Measurements from ENCODE around the gene FNIP1.

Gene FNIP1

GRCh38 chr5:131664929-131665328, 131.9 kb downstream of the FNIP1 start:
- no peaks in the 10 kb centered on the region for H3K27me3 ChIP-seq (ENCODE audit: control insufficient read depth in 1 of 2, insufficient read depth in 2 of 2, low read length in 2 of 2)
- no peaks in the 10 kb centered on the region for H3K4me1 ChIP-seq (ENCODE audit: control insufficient read depth, insufficient read depth, low read length)
- no peak overlapping the region for H3K4me3 ChIP-seq (ENCODE audit: low read length in 2 of 2)
- H3K27ac ChIP-seq (ENCODE audit: low read length) = no peak overlapping the region
- H3K9me3 ChIP-seq (ENCODE audit: control insufficient read depth in 2 of 2, low read length in 2 of 2) = no peaks in the 10 kb centered on the region
- no peak overlapping the region for H3K9ac ChIP-seq (ENCODE audit: low read length in 2 of 2)
- H3K36me3 ChIP-seq (ENCODE audit: control insufficient read depth in 2 of 2, insufficient read depth in 2 of 2, low read length in 2 of 2) = peaks cover 5 to 8% of the 10 kb centered on the region in 2 donors

GRCh38 chr5:131661933-131662332, 134.9 kb downstream of the FNIP1 start:
- Histone ChIP-seq H3K9ac (ENCODE audit: low read length in 2 of 2) (no peak overlapping the region), H3K4me1 (ENCODE audit: control insufficient read depth, insufficient read depth, low read length) (no peaks in the 10 kb centered on the region), H3K27ac (ENCODE audit: low read length) (no peak overlapping the region), H3K27me3 (ENCODE audit: control insufficient read depth in 1 of 2, insufficient read depth in 2 of 2, low read length in 2 of 2) (no peaks in the 10 kb centered on the region), H3K4me3 (ENCODE audit: low read length in 2 of 2) (no peak overlapping the region), H3K9me3 (ENCODE audit: control insufficient read depth in 2 of 2, low read length in 2 of 2) (no peaks in the 10 kb centered on the region), H3K36me3 (ENCODE audit: control insufficient read depth in 2 of 2, insufficient read depth in 2 of 2, low read length in 2 of 2) (peaks cover 14 to 17% of the 10 kb centered on the region in 2 donors)

- H3K9me3 ChIP-seq (ENCODE audit: control insufficient read depth in 2 of 2, low read length in 2 of 2) = no peaks in the 10 kb centered on the region
- H3K36me3 ChIP-seq (ENCODE audit: control insufficient read depth in 2 of 2, insufficient read depth in 2 of 2, low read length in 2 of 2) = peaks cover 14 to 17% of the 10 kb centered on the region in 2 donors
- no peaks in the 10 kb centered on the region for H3K4me1 ChIP-seq (ENCODE audit: control insufficient read depth, insufficient read depth, low read length)
- no peak overlapping the region for H3K27ac ChIP-seq (ENCODE audit: low read length)
- no peaks in the 10 kb centered on the region for H3K27me3 ChIP-seq (ENCODE audit: control insufficient read depth in 1 of 2, insufficient read depth in 2 of 2, low read length in 2 of 2)
- H3K4me3 ChIP-seq (ENCODE audit: low read length in 2 of 2) = no peak overlapping the region
- H3K9ac ChIP-seq (ENCODE audit: low read length in 2 of 2) = no peak overlapping the region
Observed at GRCh38 chr5:131659841-131660240, 137.0 kb downstream of the FNIP1 start.

- H3K27ac ChIP-seq (ENCODE audit: low read length) = no peak overlapping the region
- H3K9me3 ChIP-seq (ENCODE audit: control insufficient read depth in 2 of 2, low read length in 2 of 2) = no peaks in the 10 kb centered on the region
- no peak overlapping the region for H3K4me3 ChIP-seq (ENCODE audit: low read length in 2 of 2)
- H3K27me3 ChIP-seq (ENCODE audit: control insufficient read depth in 1 of 2, insufficient read depth in 2 of 2, low read length in 2 of 2) = no peaks in the 10 kb centered on the region
- no peaks in the 10 kb centered on the region for H3K4me1 ChIP-seq (ENCODE audit: control insufficient read depth, insufficient read depth, low read length)
- peaks cover 14 to 17% of the 10 kb centered on the region in 2 donors for H3K36me3 ChIP-seq (ENCODE audit: control insufficient read depth in 2 of 2, insufficient read depth in 2 of 2, low read length in 2 of 2)
- no peak overlapping the region for H3K9ac ChIP-seq (ENCODE audit: low read length in 2 of 2)
Observed at GRCh38 chr5:131659290-131659689, 137.5 kb downstream of the FNIP1 start.

GRCh38 chr5:131654776-131655175, 142.0 kb downstream of the FNIP1 start:
- Histone ChIP-seq H3K27ac (ENCODE audit: low read length) (no peak overlapping the region), H3K36me3 (ENCODE audit: control insufficient read depth in 2 of 2, insufficient read depth in 2 of 2, low read length in 2 of 2) (peaks cover 22 to 26% of the 10 kb centered on the region in 2 donors), H3K27me3 (ENCODE audit: control insufficient read depth in 1 of 2, insufficient read depth in 2 of 2, low read length in 2 of 2) (no peaks in the 10 kb centered on the region), H3K9ac (ENCODE audit: low read length in 2 of 2) (no peak overlapping the region), H3K9me3 (ENCODE audit: control insufficient read depth in 2 of 2, low read length in 2 of 2) (no peaks in the 10 kb centered on the region), H3K4me1 (ENCODE audit: control insufficient read depth, insufficient read depth, low read length) (no peaks in the 10 kb centered on the region), H3K4me3 (ENCODE audit: low read length in 2 of 2) (no peak overlapping the region)

GRCh38 chr5:131654309-131654708, 142.5 kb downstream of the FNIP1 start:
- Histone ChIP-seq H3K36me3 (ENCODE audit: control insufficient read depth in 2 of 2, insufficient read depth in 2 of 2, low read length in 2 of 2) (peaks cover 20 to 22% of the 10 kb centered on the region in 2 donors), H3K9ac (ENCODE audit: low read length in 2 of 2) (no peak overlapping the region), H3K4me3 (ENCODE audit: low read length in 2 of 2) (no peak overlapping the region), H3K27me3 (ENCODE audit: control insufficient read depth in 1 of 2, insufficient read depth in 2 of 2, low read length in 2 of 2) (no peaks in the 10 kb centered on the region), H3K27ac (ENCODE audit: low read length) (no peak overlapping the region), H3K4me1 (ENCODE audit: control insufficient read depth, insufficient read depth, low read length) (no peaks in the 10 kb centered on the region), H3K9me3 (ENCODE audit: control insufficient read depth in 2 of 2, low read length in 2 of 2) (no peaks in the 10 kb centered on the region)

- Histone ChIP-seq H3K36me3 (ENCODE audit: control insufficient read depth in 2 of 2, insufficient read depth in 2 of 2, low read length in 2 of 2) (peaks cover 19 to 29% of the 10 kb centered on the region in 2 donors), H3K27ac (ENCODE audit: low read length) (no peak overlapping the region), H3K9me3 (ENCODE audit: control insufficient read depth in 2 of 2, low read length in 2 of 2) (no peaks in the 10 kb centered on the region)
Observed at GRCh38 chr5:131649161-131649560, 147.7 kb downstream of the FNIP1 start.

GRCh38 chr5:131647048-131647769, 149.6 kb downstream of the FNIP1 start:
- no peaks in the 10 kb centered on the region for H3K4me1 ChIP-seq (ENCODE audit: control insufficient read depth, insufficient read depth, low read length)
- no peak overlapping the region for H3K27ac ChIP-seq (ENCODE audit: low read length)
- H3K9me3 ChIP-seq (ENCODE audit: control insufficient read depth in 2 of 2, low read length in 2 of 2) = no peaks in the 10 kb centered on the region
- peaks cover 15 to 29% of the 10 kb centered on the region in 2 donors for H3K36me3 ChIP-seq (ENCODE audit: control insufficient read depth in 2 of 2, insufficient read depth in 2 of 2, low read length in 2 of 2)
- H3K27me3 ChIP-seq (ENCODE audit: control insufficient read depth in 1 of 2, insufficient read depth in 2 of 2, low read length in 2 of 2) = no peaks in the 10 kb centered on the region
- H3K4me3 ChIP-seq (ENCODE audit: low read length in 2 of 2) = no peak overlapping the region
- no peak overlapping the region for H3K9ac ChIP-seq (ENCODE audit: low read length in 2 of 2)

More at GRCh38 chr5:131649161-131649560, 147.7 kb downstream of the FNIP1 start:
- no peaks in the 10 kb centered on the region for H3K27me3 ChIP-seq (ENCODE audit: control insufficient read depth in 1 of 2, insufficient read depth in 2 of 2, low read length in 2 of 2)
- no peak overlapping the region for H3K4me3 ChIP-seq (ENCODE audit: low read length in 2 of 2)
- H3K9ac ChIP-seq (ENCODE audit: low read length in 2 of 2) = no peak overlapping the region
- H3K4me1 ChIP-seq (ENCODE audit: control insufficient read depth, insufficient read depth, low read length) = no peaks in the 10 kb centered on the region

GRCh38 chr5:131644822-131645221, 152.0 kb downstream of the FNIP1 start:
- no peak overlapping the region for H3K9ac ChIP-seq (ENCODE audit: low read length in 2 of 2)

GRCh38 chr5:131644370-131644769, 152.4 kb downstream of the FNIP1 start:
- no peaks in the 10 kb centered on the region for H3K4me1 ChIP-seq (ENCODE audit: control insufficient read depth, insufficient read depth, low read length)
- peaks cover 3 to 9% of the 10 kb centered on the region in 2 donors for H3K36me3 ChIP-seq (ENCODE audit: control insufficient read depth in 2 of 2, insufficient read depth in 2 of 2, low read length in 2 of 2)
- H3K27me3 ChIP-seq (ENCODE audit: control insufficient read depth in 1 of 2, insufficient read depth in 2 of 2, low read length in 2 of 2) = no peaks in the 10 kb centered on the region
- no peak overlapping the region for H3K27ac ChIP-seq (ENCODE audit: low read length)
- no peak overlapping the region for H3K4me3 ChIP-seq (ENCODE audit: low read length in 2 of 2)
- H3K9ac ChIP-seq (ENCODE audit: low read length in 2 of 2) = no peak overlapping the region
- no peaks in the 10 kb centered on the region for H3K9me3 ChIP-seq (ENCODE audit: control insufficient read depth in 2 of 2, low read length in 2 of 2)

More at GRCh38 chr5:131644822-131645221, 152.0 kb downstream of the FNIP1 start:
- no peak overlapping the region for H3K4me3 ChIP-seq (ENCODE audit: low read length in 2 of 2)
- H3K36me3 ChIP-seq (ENCODE audit: control insufficient read depth in 2 of 2, insufficient read depth in 2 of 2, low read length in 2 of 2) = peaks cover 3 to 12% of the 10 kb centered on the region in 2 donors
- H3K9me3 ChIP-seq (ENCODE audit: control insufficient read depth in 2 of 2, low read length in 2 of 2) = no peaks in the 10 kb centered on the region
- no peaks in the 10 kb centered on the region for H3K4me1 ChIP-seq (ENCODE audit: control insufficient read depth, insufficient read depth, low read length)
- H3K27me3 ChIP-seq (ENCODE audit: control insufficient read depth in 1 of 2, insufficient read depth in 2 of 2, low read length in 2 of 2) = no peaks in the 10 kb centered on the region
- no peak overlapping the region for H3K27ac ChIP-seq (ENCODE audit: low read length)

GRCh38 chr5:131641494-131641893, 155.3 kb downstream of the FNIP1 start:
- Histone ChIP-seq H3K4me3 (ENCODE audit: low read length in 2 of 2) (no peak overlapping the region), H3K4me1 (ENCODE audit: control insufficient read depth, insufficient read depth, low read length) (peaks cover under 1% of the 10 kb centered on the region), H3K9me3 (ENCODE audit: control insufficient read depth in 2 of 2, low read length in 2 of 2) (no peaks in the 10 kb centered on the region), H3K27ac (ENCODE audit: low read length) (no peak overlapping the region), H3K9ac (ENCODE audit: low read length in 2 of 2) (no peak overlapping the region), H3K36me3 (ENCODE audit: control insufficient read depth in 2 of 2, insufficient read depth in 2 of 2, low read length in 2 of 2) (peaks cover 0 to 3% of the 10 kb centered on the region in 2 donors), H3K27me3 (ENCODE audit: control insufficient read depth in 1 of 2, insufficient read depth in 2 of 2, low read length in 2 of 2) (no peaks in the 10 kb centered on the region)
